Measurements from ENCODE around the gene CREBBP.

DNA sequence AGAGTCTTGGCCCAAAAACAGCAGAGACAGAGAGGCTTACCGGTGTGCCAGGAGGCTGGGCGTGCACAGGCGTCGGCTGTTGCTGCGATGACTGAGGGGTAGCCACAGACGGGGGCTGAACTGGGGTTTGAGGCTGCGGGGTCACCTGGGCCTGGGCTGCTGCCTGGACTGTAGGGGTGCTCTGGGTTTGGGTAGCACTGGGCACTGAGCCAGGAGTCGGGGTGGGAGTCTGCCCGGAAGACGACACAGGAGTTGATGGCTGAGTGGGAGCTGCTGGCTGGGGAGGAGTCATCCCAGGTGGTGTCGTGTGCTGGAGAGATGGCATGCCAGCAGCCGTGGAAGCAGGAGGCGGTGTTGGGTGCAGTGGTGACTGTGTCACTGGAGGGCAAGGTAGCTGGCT lies 110.0 kb downstream of the CREBBP start:
- TF ChIP-seq EZH2 (IDR thresholded peaks at IDR 0.05; ENCODE audit: low read length) = no peak
- TF ChIP-seq, protein P1, sequence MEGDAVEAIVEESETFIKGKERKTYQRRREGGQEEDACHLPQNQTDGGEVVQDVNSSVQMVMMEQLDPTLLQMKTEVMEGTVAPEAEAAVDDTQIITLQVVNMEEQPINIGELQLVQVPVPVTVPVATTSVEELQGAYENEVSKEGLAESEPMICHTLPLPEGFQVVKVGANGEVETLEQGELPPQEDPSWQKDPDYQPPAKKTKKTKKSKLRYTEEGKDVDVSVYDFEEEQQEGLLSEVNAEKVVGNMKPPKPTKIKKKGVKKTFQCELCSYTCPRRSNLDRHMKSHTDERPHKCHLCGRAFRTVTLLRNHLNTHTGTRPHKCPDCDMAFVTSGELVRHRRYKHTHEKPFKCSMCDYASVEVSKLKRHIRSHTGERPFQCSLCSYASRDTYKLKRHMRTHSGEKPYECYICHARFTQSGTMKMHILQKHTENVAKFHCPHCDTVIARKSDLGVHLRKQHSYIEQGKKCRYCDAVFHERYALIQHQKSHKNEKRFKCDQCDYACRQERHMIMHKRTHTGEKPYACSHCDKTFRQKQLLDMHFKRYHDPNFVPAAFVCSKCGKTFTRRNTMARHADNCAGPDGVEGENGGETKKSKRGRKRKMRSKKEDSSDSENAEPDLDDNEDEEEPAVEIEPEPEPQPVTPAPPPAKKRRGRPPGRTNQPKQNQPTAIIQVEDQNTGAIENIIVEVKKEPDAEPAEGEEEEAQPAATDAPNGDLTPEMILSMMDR (optimal IDR thresholded peaks at IDR 0.05 in 1 of 3, IDR thresholded peaks at IDR 0.05 in 1 of 3, conservative IDR thresholded peaks at IDR 0.05 in 1 of 3; ENCODE audit: extremely low read depth in 1 of 3, insufficient read depth in 2 of 3, low read length in 3 of 3) = no peak
